H9 (cell line): ENCODE measurements around the gene NAPG. TPM values are rescaled to one million over a fixed set of nuclear protein-coding genes. Genes with fewer than 3 reads are reported as not detected.
"Not testable (repeated sequence)": the region's sequence is repeated elsewhere in the genome, so short reads cannot be mapped to it uniquely, and the experiment has no call there.

Experiments
- DNase-seq: peaks from one replicate; pipeline ENCODE4 v3.0.0-alpha.2; 2017
- H2AFZ ChIP-seq: one replicate; pipeline ENCODE4 v1.6.1; 2013; ENCODE audit warnings: mild to moderate bottlenecking, low read length, control low read depth, moderate library complexity
- H2AK5ac ChIP-seq: 2 replicates; pipeline ENCODE4 v1.6.1; 2013; ENCODE audit warnings: low read length, control low read depth, mixed read lengths; ENCODE audit not compliant: insufficient read length
- H2BK120ac ChIP-seq: one replicate; pipeline ENCODE4 v1.6.1; 2013; ENCODE audit warnings: low read depth, mild to moderate bottlenecking, low read length, control low read depth, inconsistent platforms; ENCODE audit not compliant: poor library complexity, severe bottlenecking
- H2BK12ac ChIP-seq: 2 replicates; pipeline ENCODE4 v1.6.1; 2013; ENCODE audit warnings: low read length, control low read depth, mixed read lengths, low read depth; ENCODE audit not compliant: insufficient read length
- H2BK15ac ChIP-seq: 2 replicates; pipeline ENCODE4 v1.6.1; 2013; ENCODE audit warnings: low read depth, low read length, control low read depth
- H2BK20ac ChIP-seq: one replicate; pipeline ENCODE4 v1.6.1; 2013; ENCODE audit warnings: low read depth, mild to moderate bottlenecking, low read length, control low read depth, inconsistent platforms; ENCODE audit not compliant: poor library complexity, severe bottlenecking
- H2BK5ac ChIP-seq: 2 replicates; pipeline ENCODE4 v1.6.1; 2013; ENCODE audit warnings: low read length, control low read depth, mixed read lengths; ENCODE audit not compliant: insufficient read length
- H3K14ac ChIP-seq: 2 replicates; pipeline ENCODE4 v1.6.1; 2013; ENCODE audit warnings: low read length, control low read depth; ENCODE audit not compliant: insufficient read depth
- H3K18ac ChIP-seq: 2 replicates; pipeline ENCODE4 v1.6.1; 2013; ENCODE audit warnings: low read depth, mild to moderate bottlenecking, mixed read lengths, low read length, control low read depth; ENCODE audit not compliant: insufficient read length
- H3K23ac ChIP-seq: 2 replicates; pipeline ENCODE4 v1.6.1; 2013; ENCODE audit warnings: low read length, control low read depth, mixed read lengths, low read depth; ENCODE audit not compliant: insufficient read length
- H3K23me2 ChIP-seq: 2 replicates; pipeline ENCODE4 v1.6.1; 2013; ENCODE audit warnings: low read depth, mild to moderate bottlenecking, mixed read lengths, low read length, control low read depth; ENCODE audit not compliant: insufficient read length, poor library complexity, severe bottlenecking
- H3K27ac ChIP-seq: 2 replicates; pipeline ENCODE4 v1.5.1; 2013; ENCODE audit warnings: low read length, control low read depth, mixed read lengths, low read depth; ENCODE audit not compliant: insufficient read length
- H3K27me3 ChIP-seq: 2 replicates; pipeline ENCODE4 v1.6.1; 2013; ENCODE audit warnings: low read length, control low read depth, inconsistent platforms; ENCODE audit not compliant: insufficient read depth
- H3K4ac ChIP-seq: 2 replicates; pipeline ENCODE4 v1.6.1; 2013; ENCODE audit warnings: low read depth, mild to moderate bottlenecking, control low read depth, inconsistent platforms, low read length, moderate library complexity
- H3K4me1 ChIP-seq: 2 replicates; pipeline ENCODE4 v1.6.1; 2013; ENCODE audit warnings: low read length, control low read depth, inconsistent platforms; ENCODE audit not compliant: insufficient read depth
- H3K4me2 ChIP-seq: 2 replicates; pipeline ENCODE4 v1.6.1; 2013; ENCODE audit warnings: low read length, control low read depth, mixed read lengths; ENCODE audit not compliant: insufficient read length, insufficient read depth
- H3K56ac ChIP-seq: 2 replicates; pipeline ENCODE4 v1.6.1; 2013; ENCODE audit warnings: low read depth, mild to moderate bottlenecking, mixed read lengths, low read length, control low read depth; ENCODE audit not compliant: insufficient read length
- H3K79me1 ChIP-seq: 2 replicates; pipeline ENCODE4 v1.6.1; 2013; ENCODE audit warnings: low read depth, mild to moderate bottlenecking, moderate library complexity, low read length, control low read depth, inconsistent platforms; ENCODE audit not compliant: insufficient read depth, poor library complexity, severe bottlenecking
- H3K79me2 ChIP-seq: 2 replicates; pipeline ENCODE4 v1.6.1; 2013; ENCODE audit warnings: low read length, control low read depth, inconsistent platforms; ENCODE audit not compliant: insufficient read depth
- H3K9ac ChIP-seq: 2 replicates; pipeline ENCODE4 v1.6.1; 2013; ENCODE audit warnings: low read length, control low read depth, mixed read lengths; ENCODE audit not compliant: insufficient read length; ENCODE audit errors: extremely low read depth
- H3K9me3 ChIP-seq: one replicate; pipeline ENCODE4 v1.6.1; 2013; ENCODE audit warnings: low read depth, low read length, inconsistent platforms; ENCODE audit not compliant: control insufficient read depth
- H3T11ph ChIP-seq: one replicate; pipeline ENCODE4 v1.6.1; 2013; ENCODE audit warnings: mild to moderate bottlenecking, low read length, control low read depth, inconsistent platforms
- H4K20me1 ChIP-seq: one replicate; pipeline ENCODE4 v1.6.1; 2013; ENCODE audit not compliant: control insufficient read depth, insufficient read length, insufficient read depth
- H4K5ac ChIP-seq: 2 replicates; pipeline ENCODE4 v1.6.1; 2013; ENCODE audit warnings: low read depth, mild to moderate bottlenecking, mixed read lengths, low read length, control low read depth; ENCODE audit not compliant: insufficient read length
- H4K8ac ChIP-seq: replicated peaks from 2 replicates; pipeline ENCODE4 v1.6.1; 2013; ENCODE audit warnings: low read length, control low read depth, mixed read lengths, low read depth; ENCODE audit not compliant: insufficient read length
- H4K91ac ChIP-seq: 2 replicates; pipeline ENCODE4 v1.6.1; 2013; ENCODE audit warnings: low read depth, mild to moderate bottlenecking, moderate library complexity, mixed read lengths, low read length, control low read depth; ENCODE audit not compliant: insufficient read length
- H3K27ac Mint-ChIP-seq, 3 experiments: 2 replicates in 2 of 3; 3 replicates in 1 of 3; pipeline ENCODE4 v1.8.0; 2020 to 2021; ENCODE audit warnings: mixed read lengths in 3 of 3, mild to moderate bottlenecking in 1 of 3, moderate library complexity in 1 of 3
- H3K27me3 Mint-ChIP-seq: 2 replicates; pipeline ENCODE4 v1.8.0; 2021; ENCODE audit warnings: low read depth, mild to moderate bottlenecking, moderate library complexity, mixed read lengths
- H3K36me3 Mint-ChIP-seq, 3 experiments: 2 replicates in 2 of 3; 3 replicates in 1 of 3; pipeline ENCODE4 v1.8.0; 2020 to 2021; ENCODE audit warnings: low read depth in 3 of 3, mixed read lengths in 3 of 3; ENCODE audit not compliant: insufficient read depth in 1 of 3
- H3K4me1 Mint-ChIP-seq, 2 experiments: 2 replicates each; pipeline ENCODE4 v1.8.0; 2020; ENCODE audit warnings: mixed read lengths in 2 of 2
- H3K4me3 Mint-ChIP-seq, 2 experiments: 2 replicates in 1 of 2; 3 replicates in 1 of 2; pipeline ENCODE4 v1.8.0; 2020 to 2021; ENCODE audit warnings: mild to moderate bottlenecking in 2 of 2, mixed read lengths in 2 of 2, moderate library complexity in 1 of 2
- H3K9me3 Mint-ChIP-seq, 2 experiments: 2 replicates in 1 of 2; 3 replicates in 1 of 2; pipeline ENCODE4 v1.8.0; 2020; ENCODE audit warnings: mild to moderate bottlenecking in 2 of 2, mixed read lengths in 2 of 2, moderate library complexity in 1 of 2
- CTCF ChIP-seq: fragments of 200-600 bp; sonication (generic); conservative IDR thresholded peaks from 3 replicates; pipeline ENCODE4 v1.8.0; 2021; ENCODE audit warnings: antibody characterized with exemption, mild to moderate bottlenecking
- WGBS: extraction: QIAGEN DNeasy Blood & Tissue Kit; methylation state at CpG from one replicate; pipeline ENCODE4 v1.1.7; 2013; ENCODE audit warnings: missing lambda C conversion rate, low lambda C conversion rate, mixed read lengths; ENCODE audit not compliant: insufficient read length; ENCODE audit errors: extremely low coverage; 5-methylcytosine and 5-hydroxymethylcytosine counted together
- total RNA-seq: library from RNA; stranded (reverse); gene quantifications from 2 replicates; pipeline ENCODE4 v1.2.1, GENCODE V29; 2021

The NAPG gene
- total RNA-seq, 1 experiment from 2014 or later: 30.9 TPM

GRCh38 chr18:10591896-10592295 lies 66.1 kb downstream of the NAPG start:
- Histone ChIP-seq H3K14ac (no peak overlapping the region), H3K4me1 (no peaks in the 10 kb centered on the region), H3K18ac (no peak overlapping the region), H2BK120ac (no peak overlapping the region), H2BK5ac (no peak overlapping the region), H2AK5ac (no peak overlapping the region), H2BK20ac (no peak overlapping the region), H3K27me3 (no peaks in the 10 kb centered on the region), H3K56ac (no peak overlapping the region), H3K79me1 (no peaks in the 10 kb centered on the region), H3K23ac (no peak overlapping the region), H3K4ac (no peak overlapping the region), H3K23me2 (no peaks in the 10 kb centered on the region), H2BK12ac (no peak overlapping the region), H4K20me1 (no peaks in the 10 kb centered on the region), H2AFZ (no peak overlapping the region), H3K79me2 (no peaks in the 10 kb centered on the region), H4K8ac (no peak overlapping the region), H4K91ac (no peak overlapping the region), H3K9me3 (no peaks in the 10 kb centered on the region), H3K9ac (no peak overlapping the region), H3T11ph (no peak overlapping the region), H3K4me2 (no peak overlapping the region), H4K5ac (no peak overlapping the region), H2BK15ac (no peak overlapping the region), H3K27ac (no peak overlapping the region)
- Mint-ChIP-seq H3K4me3 (no peak overlapping the region), H3K9me3 (peaks cover 1 to 3% of the 10 kb centered on the region in 2 experiments; a peak in 2 of 5 replicates), H3K4me1 (no peaks in the 10 kb centered on the region), H3K36me3 (peaks cover 0 to 5% (median 2%) of the 10 kb centered on the region in 3 experiments; a peak in 2 of 7 replicates), H3K27ac (no peak overlapping the region), H3K27me3 (peaks cover 2% of the 10 kb centered on the region; the same call in 1 of the 2 replicates)
- WGBS: no CpG with 5 or more reads among the region's 3 CpGs
- TF ChIP-seq CTCF: no peak
- no peak for DNase-seq

DNA sequence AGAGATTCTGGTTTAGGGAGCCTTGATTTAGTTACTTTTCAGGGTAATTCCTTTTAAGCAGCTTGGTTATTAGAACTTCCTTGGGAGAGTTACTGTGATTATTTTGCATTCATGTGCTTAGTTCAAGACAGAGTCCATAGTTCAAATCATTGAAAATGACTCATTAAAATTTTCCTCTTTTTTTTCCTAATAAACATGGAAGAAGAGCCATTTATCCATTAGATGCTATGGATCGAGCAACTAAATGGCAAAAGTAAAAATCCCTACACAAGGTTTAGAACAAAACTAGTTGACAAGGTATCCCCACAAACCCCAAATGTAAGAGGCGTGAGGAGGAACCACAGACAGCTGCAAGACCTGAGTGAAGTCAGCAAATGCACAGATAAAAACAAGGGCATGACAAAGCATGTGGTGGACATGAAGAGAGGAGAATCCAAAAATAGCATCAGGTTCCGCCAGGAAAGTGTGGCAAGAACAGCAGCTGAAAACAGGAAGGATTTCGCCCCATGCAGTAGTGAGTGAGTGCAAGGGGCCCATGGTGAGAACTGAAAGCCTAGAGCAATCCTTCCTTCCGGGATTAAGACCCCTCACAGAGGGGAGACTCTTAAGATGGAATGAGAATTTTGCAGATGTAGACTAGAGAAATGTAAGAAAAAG lies 67.7 kb downstream of the NAPG start:
- not testable (repeated sequence) for H4K91ac ChIP-seq, H3K9me3 Mint-ChIP-seq, H2BK15ac ChIP-seq, H3K23me2 ChIP-seq, H3K18ac ChIP-seq, H4K5ac ChIP-seq, H3K4me3 Mint-ChIP-seq, H4K20me1 ChIP-seq, H3K4me1 Mint-ChIP-seq, H2AFZ ChIP-seq, DNase-seq, H3K4me1 ChIP-seq, H3K27ac Mint-ChIP-seq, H2AK5ac ChIP-seq, H3K27me3 ChIP-seq, H2BK12ac ChIP-seq, H3K56ac ChIP-seq, H3K27ac ChIP-seq, H3K79me1 ChIP-seq, H3K27me3 Mint-ChIP-seq, H3K23ac ChIP-seq, H3K79me2 ChIP-seq, H3K9me3 ChIP-seq, H3K4me2 ChIP-seq, H3T11ph ChIP-seq, H3K9ac ChIP-seq, H3K4ac ChIP-seq, H2BK20ac ChIP-seq, H4K8ac ChIP-seq, H3K36me3 Mint-ChIP-seq, H3K14ac ChIP-seq, H2BK5ac ChIP-seq, H2BK120ac ChIP-seq
- WGBS: no CpG with 5 or more reads among the region's 5 CpGs
